Glutamatergic neuron (in vitro differentiated cells): ENCODE data around the gene PRDM10. TPM values are rescaled to one million over a fixed set of nuclear protein-coding genes. Genes with fewer than 3 reads are reported as not detected.

ENCODE experiments used
- DNase-seq: peaks from one replicate; pipeline ENCODE4 v3.0.0; 2022
- H3K27ac Mint-ChIP-seq: one replicate; pipeline ENCODE4 v1.8.0; 2020; ENCODE audit warnings: mild to moderate bottlenecking, mixed read lengths, inconsistent platforms; ENCODE audit not compliant: unreplicated experiment
- H3K27me3 Mint-ChIP-seq: one replicate; pipeline ENCODE4 v1.8.0; 2020; ENCODE audit warnings: mild to moderate bottlenecking, moderate library complexity, mixed read lengths, inconsistent platforms; ENCODE audit not compliant: unreplicated experiment
- H3K36me3 Mint-ChIP-seq: one replicate; pipeline ENCODE4 v1.8.0; 2020; ENCODE audit warnings: mild to moderate bottlenecking, mixed read lengths, inconsistent platforms; ENCODE audit not compliant: unreplicated experiment
- H3K4me1 Mint-ChIP-seq: one replicate; pipeline ENCODE4 v1.8.0; 2020; ENCODE audit warnings: mild to moderate bottlenecking, low read depth, mixed read lengths, inconsistent platforms; ENCODE audit not compliant: unreplicated experiment
- H3K4me3 Mint-ChIP-seq: one replicate; pipeline ENCODE4 v1.8.0; 2020; ENCODE audit warnings: mild to moderate bottlenecking, mixed read lengths, inconsistent platforms; ENCODE audit not compliant: unreplicated experiment
- H3K9me3 Mint-ChIP-seq: one replicate; pipeline ENCODE4 v1.8.0; 2020; ENCODE audit warnings: mild to moderate bottlenecking, moderate library complexity, mixed read lengths, inconsistent platforms; ENCODE audit not compliant: unreplicated experiment
- CTCF ChIP-seq: fragments of 200-600 bp; sonication (generic); IDR thresholded peaks from one replicate; pipeline ENCODE4 v1.5.0; 2021; ENCODE audit not compliant: partially characterized antibody, unreplicated experiment
- total RNA-seq: library from RNA; stranded (reverse); fragmentation: NEBNext Ultra II Directional; extraction: Animal tissue kit (Norgen Biotek cat#: 25700); gene quantifications from one replicate; pipeline ENCODE4 v1.2.1, GENCODE V29; 2021; ENCODE audit not compliant: unreplicated experiment

The PRDM10 gene
- total RNA-seq, 1 donor from 2014 or later: 19.8 TPM

DNA sequence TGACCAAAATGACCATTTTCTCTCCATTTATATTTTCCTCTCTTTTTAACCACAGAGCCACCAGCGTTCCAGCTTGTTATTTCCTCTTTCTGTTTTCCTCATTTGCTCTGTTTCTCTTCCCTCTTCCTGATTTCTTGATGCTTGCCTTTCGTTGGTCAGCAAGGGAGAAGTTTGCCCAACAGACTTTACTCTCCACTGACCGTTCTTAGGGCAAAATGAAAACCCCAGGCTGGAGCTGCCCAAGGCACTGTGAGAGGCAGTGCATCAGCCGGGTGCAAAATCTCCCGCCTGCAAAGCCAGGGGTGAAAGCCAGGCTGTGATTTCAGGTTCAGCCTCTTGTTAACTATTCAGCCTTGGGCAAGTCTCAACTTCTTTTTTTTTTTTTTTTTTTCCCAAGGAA is 40.9 kb upstream of the PRDM10 start:
- Mint-ChIP-seq H3K9me3 (no peaks in the 10 kb centered on the region), H3K4me3 (no peak overlapping the region), H3K27ac (no peak overlapping the region), H3K36me3 (peaks cover 5% of the 10 kb centered on the region), H3K4me1 (no peaks in the 10 kb centered on the region), H3K27me3 (no peaks in the 10 kb centered on the region)
- no peak for TF ChIP-seq CTCF
- no peak for DNase-seq

GRCh38 chr11:130042093-130042591 is 39.5 kb upstream of the PRDM10 start:
- Mint-ChIP-seq H3K36me3 (peaks cover 5% of the 10 kb centered on the region), H3K4me1 (no peaks in the 10 kb centered on the region), H3K4me3 (no peak overlapping the region), H3K27me3 (no peaks in the 10 kb centered on the region), H3K9me3 (no peaks in the 10 kb centered on the region), H3K27ac (no peak overlapping the region)
- DNase-seq: no peak
- no peak for TF ChIP-seq CTCF

DNA sequence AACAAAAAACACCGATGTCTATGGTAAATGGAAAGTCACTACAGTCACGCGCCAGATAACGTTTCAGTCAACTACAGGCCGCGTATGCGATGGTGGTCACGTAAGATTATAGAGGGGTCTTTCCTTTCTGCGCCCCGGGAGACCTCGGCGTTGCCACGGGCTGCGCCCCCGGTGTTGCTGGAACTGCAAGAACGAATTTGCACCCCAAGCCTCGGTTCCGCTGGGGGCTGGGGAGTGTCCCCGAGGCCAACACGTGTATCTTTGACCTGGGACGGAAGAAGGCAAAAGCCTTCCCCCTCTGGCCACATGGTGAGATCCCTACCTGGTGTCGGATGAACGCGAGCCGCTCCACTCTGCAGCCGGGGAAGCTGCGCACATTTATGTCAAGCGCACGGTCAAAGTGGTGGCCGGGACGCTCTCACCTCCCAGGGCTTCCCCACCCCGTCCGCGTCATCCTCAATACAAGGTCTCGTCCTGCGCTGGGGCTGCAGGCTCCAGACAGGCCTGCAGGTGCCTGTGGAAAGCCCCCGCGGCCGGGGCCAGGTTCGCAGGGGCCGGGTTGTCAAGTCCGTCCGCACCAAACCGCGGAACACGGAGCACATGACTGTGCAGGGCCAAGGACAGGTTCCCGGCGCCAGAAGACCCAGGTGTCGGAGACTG is 37.8 kb upstream of the PRDM10 start:
- Mint-ChIP-seq H3K27me3 (no peaks in the 10 kb centered on the region), H3K9me3 (no peaks in the 10 kb centered on the region), H3K4me1 (no peaks in the 10 kb centered on the region), H3K27ac (no peak overlapping the region), H3K36me3 (peaks cover 5% of the 10 kb centered on the region), H3K4me3 (no peak overlapping the region)
- DNase-seq: no peak
- TF ChIP-seq CTCF: no peak

DNA sequence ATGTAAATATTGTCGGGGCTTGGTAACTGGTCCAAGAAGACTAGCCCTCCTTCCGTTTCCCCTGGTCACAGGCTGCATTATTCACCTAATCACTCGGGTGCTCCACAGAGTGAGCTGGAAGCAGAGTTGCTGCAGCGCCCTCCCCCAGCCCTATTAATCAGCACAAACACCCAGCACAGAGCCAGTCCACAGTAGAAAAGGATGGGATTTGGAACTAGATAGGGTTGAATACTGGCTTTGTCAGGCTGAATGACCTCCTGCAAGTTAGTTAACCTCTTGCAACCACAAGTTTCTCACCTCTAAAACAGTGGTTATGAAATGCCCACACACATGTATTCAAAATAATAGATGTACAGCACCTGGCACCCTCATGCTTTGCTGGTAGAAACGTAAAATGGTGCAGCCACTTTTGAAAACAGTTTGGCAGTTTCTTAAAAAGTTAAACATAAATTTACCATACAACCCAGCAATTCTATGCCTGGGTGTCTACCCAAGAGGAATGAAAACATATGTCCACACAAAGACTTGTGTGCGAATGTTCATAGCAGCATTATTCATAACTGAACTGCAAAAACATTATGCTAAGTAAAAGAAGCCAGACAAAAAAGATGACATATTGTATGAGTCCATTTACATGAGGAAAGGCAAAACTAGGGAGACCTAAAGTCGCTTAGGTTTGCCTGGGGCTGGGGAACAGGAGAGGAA is 35.4 kb upstream of the PRDM10 start:
- Mint-ChIP-seq H3K4me3 (no peak overlapping the region), H3K36me3 (peaks cover 2% of the 10 kb centered on the region), H3K27me3 (no peaks in the 10 kb centered on the region), H3K9me3 (no peaks in the 10 kb centered on the region), H3K4me1 (no peaks in the 10 kb centered on the region), H3K27ac (no peak overlapping the region)
- DNase-seq: no peak
- TF ChIP-seq CTCF: no peak

GRCh38 chr11:130037058-130037457 is 34.4 kb upstream of the PRDM10 start:
- no peaks in the 10 kb centered on the region for H3K9me3 Mint-ChIP-seq
- DNase-seq: no peak
- TF ChIP-seq CTCF: no peak
- no peak overlapping the region for H3K4me3 Mint-ChIP-seq
- no peaks in the 10 kb centered on the region for H3K36me3 Mint-ChIP-seq
- no peaks in the 10 kb centered on the region for H3K27me3 Mint-ChIP-seq
- H3K27ac Mint-ChIP-seq: no peak overlapping the region
- H3K4me1 Mint-ChIP-seq: no peaks in the 10 kb centered on the region
